ENCODE measurements around the gene SRGAP3. TPM values are rescaled to one million over a fixed set of nuclear protein-coding genes. Genes with fewer than 3 reads are reported as not detected.

The SRGAP3 gene
- total and polyA plus RNA-seq, 2 donors (not counting 1 experiment from before 2014, with no cell fraction given), result 1.4 to 1.5 TPM

DNA sequence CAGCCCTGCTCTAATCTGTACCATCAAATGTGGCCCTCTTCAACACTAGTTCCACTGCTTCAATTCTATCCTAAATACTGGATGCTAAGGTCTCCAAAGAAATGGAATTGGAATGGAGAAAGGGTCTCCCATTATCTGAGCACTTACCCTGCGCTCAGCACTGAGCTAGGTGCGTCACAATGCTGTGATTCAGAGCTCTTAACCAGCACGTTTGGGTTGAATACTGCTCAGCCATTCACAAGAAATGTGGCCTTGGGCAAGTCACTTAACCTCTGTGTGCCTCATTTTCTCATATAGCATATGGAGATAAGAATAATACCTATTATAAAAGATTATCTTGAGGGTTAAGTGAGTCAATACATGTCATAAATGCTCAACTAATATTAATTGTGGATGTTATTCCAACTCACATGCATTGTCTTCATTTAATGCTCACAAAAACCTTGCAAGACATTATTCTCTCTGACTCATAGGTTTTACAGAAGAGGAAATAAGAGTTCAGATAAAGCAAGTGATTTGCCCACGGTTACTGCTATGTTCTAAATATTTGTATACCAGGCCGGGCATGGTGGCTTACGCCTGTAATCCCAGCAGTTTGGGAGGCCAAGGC lies 27.4 kb upstream of the SRGAP3 start:
- no peaks in the 10 kb centered on the region for H3K4me1 ChIP-seq (ENCODE audit: control insufficient read depth in 2 of 2, insufficient read depth in 2 of 2, low read length in 2 of 2)
- H3K4me3 ChIP-seq (ENCODE audit: control extremely low read depth in 1 of 5, extremely low read depth in 1 of 5, insufficient read depth in 1 of 5, low read depth in 2 of 5, low read length in 4 of 5), result no peak overlapping the region
- no peak overlapping the region for H3K27ac ChIP-seq (ENCODE audit: low read length in 2 of 2)
- ChIA-PET POLR2A (no interaction called here), CTCF (no interaction called here)
- DNase-seq, result no peak
- no peak for ATAC-seq (ENCODE audit: low read depth)
- H3K4me3 Mint-ChIP-seq, result no peak overlapping the region
- H3K27me3 Mint-ChIP-seq, result peaks cover 22% of the 10 kb centered on the region
- whole genome bisulfite sequencing (ENCODE audit: insufficient coverage), result 67% methylated on average over 1 of the region's 6 CpGs
- H3K36me3 ChIP-seq (replicated peaks in 1 of 2; ENCODE audit: control extremely low read depth in 1 of 2, control insufficient read depth in 1 of 2, extremely low read depth in 1 of 2, insufficient read depth in 2 of 2, low read length in 1 of 2), result no peaks in the 10 kb centered on the region
- H2AFZ ChIP-seq (ENCODE audit: insufficient read depth, low read depth, low read length, poor library complexity, severe bottlenecking), result no peak overlapping the region
- H4K20me1 ChIP-seq (ENCODE audit: control insufficient read depth, insufficient read depth, low read length, poor library complexity, severe bottlenecking), result no peaks in the 10 kb centered on the region
- H3K27me3 ChIP-seq (replicated peaks in 1 of 4; ENCODE audit: control extremely low read depth in 1 of 4, control insufficient read depth in 3 of 4, insufficient read depth in 4 of 4, low read length in 3 of 4), result peaks cover 0 to 10% (median 0%) of the 10 kb centered on the region in 4 experiments
- peaks cover 2% of the 10 kb centered on the region for H3K9me3 Mint-ChIP-seq (ENCODE audit: insufficient read depth)
- peaks cover 0 to 4% (median 0%) of the 10 kb centered on the region in 3 donors for H3K9me3 ChIP-seq (ENCODE audit: control extremely low read depth in 1 of 3, control insufficient read depth in 2 of 3, insufficient read depth in 1 of 3, low read length in 2 of 3)
- H3K79me2 ChIP-seq (ENCODE audit: control insufficient read depth, insufficient read depth, low read length), result no peaks in the 10 kb centered on the region
- no peak for TF ChIP-seq EZH2 (IDR thresholded peaks at IDR 0.05; ENCODE audit: borderline replicate concordance, insufficient read depth, low read depth, low read length, poor library complexity, severe bottlenecking)
- TF ChIP-seq, protein P1, sequence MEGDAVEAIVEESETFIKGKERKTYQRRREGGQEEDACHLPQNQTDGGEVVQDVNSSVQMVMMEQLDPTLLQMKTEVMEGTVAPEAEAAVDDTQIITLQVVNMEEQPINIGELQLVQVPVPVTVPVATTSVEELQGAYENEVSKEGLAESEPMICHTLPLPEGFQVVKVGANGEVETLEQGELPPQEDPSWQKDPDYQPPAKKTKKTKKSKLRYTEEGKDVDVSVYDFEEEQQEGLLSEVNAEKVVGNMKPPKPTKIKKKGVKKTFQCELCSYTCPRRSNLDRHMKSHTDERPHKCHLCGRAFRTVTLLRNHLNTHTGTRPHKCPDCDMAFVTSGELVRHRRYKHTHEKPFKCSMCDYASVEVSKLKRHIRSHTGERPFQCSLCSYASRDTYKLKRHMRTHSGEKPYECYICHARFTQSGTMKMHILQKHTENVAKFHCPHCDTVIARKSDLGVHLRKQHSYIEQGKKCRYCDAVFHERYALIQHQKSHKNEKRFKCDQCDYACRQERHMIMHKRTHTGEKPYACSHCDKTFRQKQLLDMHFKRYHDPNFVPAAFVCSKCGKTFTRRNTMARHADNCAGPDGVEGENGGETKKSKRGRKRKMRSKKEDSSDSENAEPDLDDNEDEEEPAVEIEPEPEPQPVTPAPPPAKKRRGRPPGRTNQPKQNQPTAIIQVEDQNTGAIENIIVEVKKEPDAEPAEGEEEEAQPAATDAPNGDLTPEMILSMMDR (IDR thresholded peaks at IDR 0.05), result no peak
- H3K27ac Mint-ChIP-seq, result no peak overlapping the region
- H3K4me1 Mint-ChIP-seq, result no peaks in the 10 kb centered on the region
- intact Hi-C loops (cut with micrococcal nuclease), result no loop called here
- no peak overlapping the region for H3K9ac ChIP-seq (ENCODE audit: low read length)
- no peak overlapping the region for H3K4me2 ChIP-seq (replicated peaks; ENCODE audit: low read depth, low read length, poor library complexity, severe bottlenecking)

GRCh38 chr3:9271903-9272302 lies 22.5 kb upstream of the SRGAP3 start:
- no peak overlapping the region for H3K4me2 ChIP-seq (replicated peaks; ENCODE audit: low read depth, low read length, poor library complexity, severe bottlenecking)
- TF ChIP-seq, protein P1 (IDR thresholded peaks at IDR 0.05), result no peak
- no peak for TF ChIP-seq EZH2 (IDR thresholded peaks at IDR 0.05; ENCODE audit: borderline replicate concordance, insufficient read depth, low read depth, low read length, poor library complexity, severe bottlenecking)
- no peak for DNase-seq
- H3K9me3 ChIP-seq (ENCODE audit: control extremely low read depth in 1 of 3, control insufficient read depth in 2 of 3, insufficient read depth in 1 of 3, low read length in 2 of 3), result peaks cover 0 to 4% (median 0%) of the 10 kb centered on the region in 3 donors
- Mint-ChIP-seq H3K4me1 (no peaks in the 10 kb centered on the region), H3K27ac (no peak overlapping the region), H3K9me3 (ENCODE audit: insufficient read depth) (peaks cover 2% of the 10 kb centered on the region), H3K27me3 (peaks cover 25% of the 10 kb centered on the region), H3K4me3 (no peak overlapping the region)
- no peaks in the 10 kb centered on the region for H3K4me1 ChIP-seq (ENCODE audit: control insufficient read depth in 2 of 2, insufficient read depth in 2 of 2, low read length in 2 of 2)
- no peak for ATAC-seq (ENCODE audit: low read depth)
- ChIA-PET POLR2A (no interaction called here), CTCF (no interaction called here)
- H3K27me3 ChIP-seq (replicated peaks in 1 of 4; ENCODE audit: control extremely low read depth in 1 of 4, control insufficient read depth in 3 of 4, insufficient read depth in 4 of 4, low read length in 3 of 4), result peaks cover 0 to 4% (median 0%) of the 10 kb centered on the region in 4 experiments
- H3K4me3 ChIP-seq (ENCODE audit: control extremely low read depth in 1 of 5, extremely low read depth in 1 of 5, insufficient read depth in 1 of 5, low read depth in 2 of 5, low read length in 4 of 5), result no peak overlapping the region
- no peaks in the 10 kb centered on the region for H3K36me3 ChIP-seq (replicated peaks in 1 of 2; ENCODE audit: control extremely low read depth in 1 of 2, control insufficient read depth in 1 of 2, extremely low read depth in 1 of 2, insufficient read depth in 2 of 2, low read length in 1 of 2)
- intact Hi-C loops (cut with micrococcal nuclease), result no loop called here
- no peak overlapping the region for H3K9ac ChIP-seq (ENCODE audit: low read length)
- 43% methylated on average over 2 of the region's 6 CpGs for WGBS (ENCODE audit: insufficient coverage)
- no peak overlapping the region for H2AFZ ChIP-seq (ENCODE audit: insufficient read depth, low read depth, low read length, poor library complexity, severe bottlenecking)
- no peak overlapping the region for H3K27ac ChIP-seq (ENCODE audit: low read length in 2 of 2)
- no peaks in the 10 kb centered on the region for H3K79me2 ChIP-seq (ENCODE audit: control insufficient read depth, insufficient read depth, low read length)
- no peaks in the 10 kb centered on the region for H4K20me1 ChIP-seq (ENCODE audit: control insufficient read depth, insufficient read depth, low read length, poor library complexity, severe bottlenecking)

All from B cell (primary cell).